HepG2 (cell line): ENCODE data around the gene ZBTB8B. TPM values are rescaled to one million over a fixed set of nuclear protein-coding genes. Genes with fewer than 3 reads are reported as not detected.

Source experiments
- ATAC-seq: fragments of 200-7000 bp; cut with Tn5 transposase; 3 replicates; pipeline ENCODE4 v1.9.1; 2020; ENCODE audit warnings: mild to moderate bottlenecking, moderate library complexity
- BruUV-seq: library from RNA; stranded (reverse); fragments of 400-500 nt; replicated peaks from 2 replicates; lab custom pipeline; 2021; lab: Mats Ljungman, UMichigan
- CTCF ChIA-PET: fragments of 300-600 bp; formaldehyde crosslinking; extraction: SDS; loops from one replicate; lab custom pipeline; 2021; ENCODE audit warnings: low total read pairs, inconsistent platforms, low intra/inter-chr PET ratio; lab: Yijun Ruan, JAX
- POLR2A ChIA-PET: fragments of 350-600 bp; sonication (Branson Sonifier 250); formaldehyde crosslinking; loops from one replicate; lab custom pipeline; 2020; ENCODE audit warnings: antibody characterized with exemption, inconsistent platforms; lab: Yijun Ruan, JAX
- DNase-seq: peaks from one replicate; pipeline ENCODE4 v3.0.0-alpha.2; 2015; ENCODE audit warnings: low spot score
- FAIRE-seq: peaks from 3 replicates; lab custom pipeline; 2011; peaks lifted over from hg19 to GRCh38; lab: Jason Lieb, UNC
- H2AFZ ChIP-seq: one replicate; pipeline ENCODE4 v1.6.1; 2011; ENCODE audit warnings: low read length, inconsistent platforms
- H3K27ac ChIP-seq: fragments of 300-600 bp; 3 replicates; pipeline ENCODE4 v1.8.0; 2011; ENCODE audit warnings: mixed run types, mild to moderate bottlenecking, mixed read lengths, low read length, inconsistent platforms; ENCODE audit not compliant: insufficient read depth; ENCODE audit errors: extremely low read length
- H3K27me3 ChIP-seq, 2 experiments: fragments of 200-600 bp in 1 of 2; 2 replicates in 1 of 2; 3 replicates in 1 of 2; pipeline versions ENCODE4 v1.6.0 to v1.8.0; 2011; ENCODE audit warnings: low read length in 2 of 2, mild to moderate bottlenecking in 2 of 2, moderate library complexity in 2 of 2, inconsistent platforms in 1 of 2; ENCODE audit not compliant: insufficient read depth in 2 of 2, control insufficient read depth in 1 of 2
- H3K36me3 ChIP-seq, 2 experiments: fragments of 200-600 bp in 1 of 2; replicated peaks in 1 of 2; 2 replicates in 1 of 2; 3 replicates in 1 of 2; pipeline versions ENCODE4 v1.5.1 to v1.8.0; 2011; ENCODE audit warnings: low read length in 2 of 2, inconsistent platforms in 1 of 2; ENCODE audit not compliant: insufficient read depth in 2 of 2, control insufficient read depth in 1 of 2
- H3K4me1 ChIP-seq: 2 replicates; pipeline ENCODE4 v1.5.1; 2012; ENCODE audit warnings: low read length, inconsistent platforms; ENCODE audit not compliant: insufficient read depth
- H3K4me2 ChIP-seq: 2 replicates; pipeline ENCODE4 v1.6.0; 2011; ENCODE audit warnings: low read depth, low read length, inconsistent platforms
- H3K4me3 ChIP-seq, 3 experiments: fragments of 200-600 bp in 1 of 3; sonication (generic), shearing (Covaris generic) in 1 of 3; replicated peaks in 1 of 3; 2 replicates each; pipeline ENCODE4 v1.5.1; 2011 to 2016; ENCODE audit warnings: low read length in 3 of 3, inconsistent platforms in 2 of 3, low read depth in 2 of 3, mild to moderate bottlenecking in 2 of 3, control low read depth in 1 of 3, mixed read lengths in 1 of 3; ENCODE audit not compliant: insufficient read depth in 1 of 3
- H3K79me2 ChIP-seq: one replicate; pipeline ENCODE4 v1.6.1; 2011; ENCODE audit warnings: low read length, inconsistent platforms; ENCODE audit not compliant: insufficient read depth
- H3K9ac ChIP-seq: 2 replicates; pipeline ENCODE4 v1.6.0; 2011; ENCODE audit warnings: mild to moderate bottlenecking, low read depth, low read length, inconsistent platforms; ENCODE audit not compliant: insufficient read depth
- H3K9me3 ChIP-seq: 2 replicates; pipeline ENCODE4 v1.5.1; 2012; ENCODE audit warnings: mild to moderate bottlenecking, low read length
- H4K20me1 ChIP-seq: 2 replicates; pipeline ENCODE4 v1.6.0; 2011; ENCODE audit warnings: inconsistent platforms, mild to moderate bottlenecking, low read length, moderate library complexity; ENCODE audit not compliant: insufficient read depth
- AGO2 ChIP-seq: fragments of 200-400 bp; formaldehyde crosslinking; optimal IDR thresholded peaks from 2 replicates; pipeline ENCODE3; 2017; ENCODE audit warnings: mild to moderate bottlenecking, low read depth, low read length, moderate library complexity
- ATF7 ChIP-seq, 2 experiments: fragments of 450-650 bp in 1 of 2; sonication (generic) in 1 of 2; formaldehyde crosslinking in 1 of 2; IDR thresholded peaks; 2 replicates each; pipeline versions ENCODE4 v1.4.0 to v1.6.1; 2016 to 2020; ENCODE audit warnings: antibody characterized with exemption in 1 of 2, mild to moderate bottlenecking in 1 of 2, missing genetic modification reagents in 1 of 2
- CEBPB ChIP-seq: IDR thresholded peaks from 2 replicates; pipeline ENCODE4 v1.6.1; 2011; ENCODE audit warnings: low read depth, low read length, improper control_type of control experiment, borderline replicate concordance
- DZIP1 ChIP-seq: sonication (generic); formaldehyde crosslinking; IDR thresholded peaks from 2 replicates; pipeline ENCODE4 v1.5.0; 2020; ENCODE audit warnings: mild to moderate bottlenecking, missing genetic modification reagents
- KDM1A ChIP-seq: IDR thresholded peaks from 2 replicates; pipeline ENCODE4 v1.6.1; 2016; ENCODE audit warnings: missing compliant biosample characterization
- POLR2A ChIP-seq, 2 experiments: IDR thresholded peaks; 2 replicates each; pipeline ENCODE4 v1.6.1; 2011; ENCODE audit warnings: low read depth in 2 of 2, low read length in 2 of 2, mild to moderate bottlenecking in 1 of 2, moderate library complexity in 1 of 2; ENCODE audit not compliant: insufficient read depth in 1 of 2
- SNAPC4 ChIP-seq: sonication (generic); formaldehyde crosslinking; IDR thresholded peaks from 2 replicates; pipeline ENCODE4 v1.4.0; 2020; ENCODE audit warnings: mild to moderate bottlenecking, missing genetic modification reagents
- ZIK1 ChIP-seq: sonication (generic); formaldehyde crosslinking; IDR thresholded peaks from 2 replicates; pipeline ENCODE4 v1.5.0; 2020; ENCODE audit warnings: mild to moderate bottlenecking, low read depth, missing genetic modification reagents, borderline replicate concordance
- WGBS: methylation state at CpG from one replicate; pipeline ENCODE4 v1.1.6; 2017; ENCODE audit warnings: low lambda C conversion rate; 5-methylcytosine and 5-hydroxymethylcytosine counted together
- in situ Hi-C: cut with HindIII; loops from 2 replicates; pipeline ENCODE4 v1.10.0; 2017; ENCODE audit warnings: low pct_unique_long_range_greater_than_20kb; ENCODE audit not compliant: extremely low pct_ligation_motif_present
- intact Hi-C: fragments of 100-400 bp; cut with micrococcal nuclease; formaldehyde crosslinking; loops from one replicate; pipeline ENCODE4 v1.10.0; 2022; ENCODE audit not compliant: unreplicated experiment
- polyA plus RNA-seq, 8 experiments: library from polyadenylated mRNA; depleted of rRNA in 3 of 8; stranded (reverse) in 7 of 8; unstranded in 1 of 8; fragments of >200 nt; fragmentation: Illumina TruSeq in 4 of 8; extraction: Trizol in 4 of 8; gene quantifications; 2 replicates each; pipeline versions ENCODE4 v1.2.1 to v1.2.3, GENCODE V29; 2011 to 2016; ENCODE audit warnings: low read depth in 4 of 8, missing spikeins in 1 of 8, mixed read lengths in 1 of 8; ENCODE audit not compliant: insufficient read depth in 1 of 8
- total RNA-seq, 5 experiments: library from RNA; depleted of rRNA; stranded (reverse); fragments of >200 nt; fragmentation: Illumina TruSeq; extraction: Trizol; gene quantifications; 2 replicates each; pipeline ENCODE4 v1.2.3, GENCODE V29; 2016; ENCODE audit warnings: low read depth in 1 of 5

ZBTB8B gene
- total and polyA plus RNA-seq, 2 of the 13 experiments (the other 11 are each of a cell fraction or from before 2014, with no cell fraction given) = under 0.01 to 0.02 TPM

GRCh38 chr1:32496127-32496526 lies 31.3 kb downstream of the ZBTB8B start (continued):
- no peak for TF ChIP-seq DZIP1
- TF ChIP-seq ATF7 (IDR thresholded peaks at IDR 0.05) = 0 out of 2 replicates have a peak, but pooled peaks have one; percentile 16
- no peak for TF ChIP-seq ATF7 (CRISPR knock-in tag; IDR thresholded peaks at IDR 0.05)
- no peak for TF ChIP-seq KDM1A (CRISPR knock-in tag)
- peak; percentile 64; the same call in 1 of the 2 replicates for TF ChIP-seq CEBPB
- no peak for TF ChIP-seq POLR2A (IDR thresholded peaks at IDR 0.05; ENCODE audit: insufficient read depth in 1 of 2, low read depth in 2 of 2, low read length in 2 of 2)

- ChIA-PET POLR2A (interaction anchor here (1.5 kb wide), 1 partner anchor 50 kb away, joined by 6 read pairs; no protein-coding TSS in a partner anchor), CTCF (no interaction called here)
- WGBS = 58% methylated on average over 8 of the region's 8 CpGs
- no peaks in the 10 kb centered on the region for H3K79me2 ChIP-seq
- DNase-seq (no peak), ATAC-seq (no peak), FAIRE-seq (no peak)
- TF ChIP-seq AGO2 (no peak), SNAPC4 (CRISPR knock-in tag) (no peak), ZIK1 (CRISPR knock-in tag) (no peak)
- H3K27me3 ChIP-seq = peaks cover 1 to 12% of the 10 kb centered on the region in 2 experiments; a peak in 2 of 5 replicates
- H2AFZ ChIP-seq = no peak overlapping the region
- H3K9ac ChIP-seq = no peak overlapping the region
- peaks cover 42% of the 10 kb centered on the region for H3K4me1 ChIP-seq
- no TSS peak for BruUV-seq
- H3K36me3 ChIP-seq = no peaks in the 10 kb centered on the region
- no peak overlapping the region for H3K4me3 ChIP-seq
- no peaks in the 10 kb centered on the region for H4K20me1 ChIP-seq
- intact Hi-C loops (no loop called here), in situ Hi-C loops (no loop called here)
- H3K4me2 ChIP-seq = peak overlapping the region; percentile 29; the same call in 1 of the 2 replicates
- no peaks in the 10 kb centered on the region for H3K9me3 ChIP-seq
- H3K27ac ChIP-seq = no peak overlapping the region
Observed at GRCh38 chr1:32498751-32499150, 33.9 kb downstream of the ZBTB8B start.
